Measurements from ENCODE around the gene PLAAT2.

- TF ChIP-seq EZH2 (IDR thresholded peaks at IDR 0.05; ENCODE audit: low read depth), result no peak
- TF ChIP-seq CTCF (conservative IDR thresholded peaks at IDR 0.05), result no peak
Measured at GRCh38 chr11:63563201-63564055, at the start of gene PLAAT2.
